Tibial artery (tissue), 4 donors: Measurements from ENCODE around the gene KAT8.

Experiments used
- DNase-seq, 2 donors: peaks; one replicate each; pipeline ENCODE4 v3.0.0-alpha.2; 2019
- H3K27ac ChIP-seq, 2 donors: fragments of 200-600 bp; sonication (generic) in 1 of 2; 1 replicate in 1 of 2; 2 replicates in 1 of 2; pipeline ENCODE4 v1.5.1; 2018 to 2019; ENCODE audit warnings: mild to moderate bottlenecking in 1 of 2
- H3K27me3 ChIP-seq, 2 donors: fragments of 200-600 bp; sonication (generic) in 1 of 2; one replicate each; pipeline versions ENCODE4 v1.5.1 to v1.6.0; 2016 to 2019
- H3K36me3 ChIP-seq, 3 donors: fragments of 200-600 bp; sonication (generic) in 2 of 3; one replicate each; pipeline ENCODE4 v1.5.1; 2016 to 2019; ENCODE audit warnings: mild to moderate bottlenecking in 2 of 3
- H3K4me1 ChIP-seq, 4 donors: fragments of 200-600 bp; sonication (generic) in 2 of 4; 1 replicate in 3 of 4; 2 replicates in 1 of 4; pipeline ENCODE4 v1.5.1; 2016 to 2019
- H3K4me3 ChIP-seq, 2 donors: fragments of 200-600 bp; sonication (generic) in 1 of 2; 1 replicate in 1 of 2; 2 replicates in 1 of 2; pipeline ENCODE4 v1.5.1; 2018 to 2019; ENCODE audit warnings: mild to moderate bottlenecking in 2 of 2
- H3K9me3 ChIP-seq, 3 donors: fragments of 200-600 bp; sonication (generic) in 1 of 3; one replicate each; pipeline ENCODE4 v1.5.1; 2016 to 2019
- intact Hi-C: fragments of 100-400 bp; cut with DNase I; formaldehyde crosslinking; loops from one replicate; pipeline ENCODE4 v1.15.0; 2023; ENCODE audit warnings: low total_unique reads
- TF ChIP-seq, protein P1 (sequence below), 2 experiments: fragments of 200-600 bp in 1 of 2; fragments of 450-650 bp in 1 of 2; IDR thresholded peaks; one replicate each; pipeline ENCODE4 v1.5.1; 2017 to 2019; ENCODE audit warnings: antibody characterized with exemption in 2 of 2, mild to moderate bottlenecking in 1 of 2, moderate library complexity in 1 of 2

KAT8 gene

DNA sequence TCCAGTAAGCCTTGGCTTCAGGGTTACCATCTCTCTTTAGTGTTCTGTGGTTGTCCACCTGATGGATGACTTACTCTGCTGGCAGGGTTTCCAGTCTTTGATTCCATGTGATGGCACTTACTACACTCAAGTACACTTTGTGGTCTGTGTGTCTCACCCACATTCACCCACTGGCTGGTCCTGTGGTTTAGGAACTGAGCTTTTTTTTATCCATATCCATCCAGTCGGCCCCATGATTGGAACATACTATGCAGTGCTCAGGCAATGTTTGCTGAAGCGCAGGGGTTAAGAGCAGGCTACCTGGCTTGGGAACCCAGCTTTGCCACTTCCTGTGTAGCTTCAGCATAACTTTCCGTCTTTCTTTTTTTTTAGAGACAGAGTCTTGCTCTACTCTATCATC, 59.7 kb downstream of the KAT8 start:
- Histone ChIP-seq H3K9me3 (no peaks in the 10 kb centered on the region), H3K36me3 (no peaks in the 10 kb centered on the region), H3K27ac (no peak overlapping the region), H3K4me3 (no peak overlapping the region), H3K4me1 (peaks cover 0 to 22% (median 17%) of the 10 kb centered on the region in 4 donors), H3K27me3 (no peaks in the 10 kb centered on the region)
- intact Hi-C loops = no loop called here
- TF ChIP-seq, protein P1, sequence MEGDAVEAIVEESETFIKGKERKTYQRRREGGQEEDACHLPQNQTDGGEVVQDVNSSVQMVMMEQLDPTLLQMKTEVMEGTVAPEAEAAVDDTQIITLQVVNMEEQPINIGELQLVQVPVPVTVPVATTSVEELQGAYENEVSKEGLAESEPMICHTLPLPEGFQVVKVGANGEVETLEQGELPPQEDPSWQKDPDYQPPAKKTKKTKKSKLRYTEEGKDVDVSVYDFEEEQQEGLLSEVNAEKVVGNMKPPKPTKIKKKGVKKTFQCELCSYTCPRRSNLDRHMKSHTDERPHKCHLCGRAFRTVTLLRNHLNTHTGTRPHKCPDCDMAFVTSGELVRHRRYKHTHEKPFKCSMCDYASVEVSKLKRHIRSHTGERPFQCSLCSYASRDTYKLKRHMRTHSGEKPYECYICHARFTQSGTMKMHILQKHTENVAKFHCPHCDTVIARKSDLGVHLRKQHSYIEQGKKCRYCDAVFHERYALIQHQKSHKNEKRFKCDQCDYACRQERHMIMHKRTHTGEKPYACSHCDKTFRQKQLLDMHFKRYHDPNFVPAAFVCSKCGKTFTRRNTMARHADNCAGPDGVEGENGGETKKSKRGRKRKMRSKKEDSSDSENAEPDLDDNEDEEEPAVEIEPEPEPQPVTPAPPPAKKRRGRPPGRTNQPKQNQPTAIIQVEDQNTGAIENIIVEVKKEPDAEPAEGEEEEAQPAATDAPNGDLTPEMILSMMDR (IDR thresholded peaks at IDR 0.05) = no peak
- DNase-seq = no peak

DNA sequence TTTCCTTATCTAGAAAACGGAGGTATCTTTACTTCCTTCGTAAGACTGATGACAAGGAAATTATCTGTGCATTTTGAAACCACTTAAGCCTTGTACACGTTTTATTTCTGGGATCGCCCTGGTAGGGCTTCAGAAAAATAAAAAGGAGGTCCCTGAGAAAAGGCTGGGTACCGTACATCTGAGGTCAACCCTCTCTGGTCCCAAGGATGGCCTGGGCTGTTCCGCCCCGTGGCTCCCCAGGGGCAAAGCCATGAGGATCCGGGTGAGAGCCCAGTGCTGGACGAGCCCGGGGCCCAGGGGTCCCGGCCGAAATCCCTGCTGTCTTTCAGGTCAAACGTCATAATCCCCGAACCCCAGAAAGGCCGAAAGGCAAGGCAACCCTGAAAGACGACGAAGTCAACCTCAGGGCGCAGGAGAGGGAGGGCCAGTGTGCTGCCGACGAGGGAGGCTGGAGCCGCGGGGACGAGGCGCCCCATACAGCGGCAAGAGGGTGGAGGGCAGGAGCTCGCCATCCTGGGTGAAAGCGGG, 61.8 kb downstream of the KAT8 start:
- Histone ChIP-seq H3K27me3 (no peaks in the 10 kb centered on the region), H3K4me1 (peaks cover 0 to 39% (median 37%) of the 10 kb centered on the region in 4 donors), H3K27ac (peak overlapping the region; percentile 95 to 100), H3K36me3 (peaks cover 13 to 20% (median 20%) of the 10 kb centered on the region in 3 donors), H3K9me3 (no peaks in the 10 kb centered on the region), H3K4me3 (peak overlapping the region; percentile 78 to 100)
- intact Hi-C loops = no loop called here
- TF ChIP-seq, protein P1 (IDR thresholded peaks at IDR 0.05) = no peak
- DNase-seq = no peak

DNA sequence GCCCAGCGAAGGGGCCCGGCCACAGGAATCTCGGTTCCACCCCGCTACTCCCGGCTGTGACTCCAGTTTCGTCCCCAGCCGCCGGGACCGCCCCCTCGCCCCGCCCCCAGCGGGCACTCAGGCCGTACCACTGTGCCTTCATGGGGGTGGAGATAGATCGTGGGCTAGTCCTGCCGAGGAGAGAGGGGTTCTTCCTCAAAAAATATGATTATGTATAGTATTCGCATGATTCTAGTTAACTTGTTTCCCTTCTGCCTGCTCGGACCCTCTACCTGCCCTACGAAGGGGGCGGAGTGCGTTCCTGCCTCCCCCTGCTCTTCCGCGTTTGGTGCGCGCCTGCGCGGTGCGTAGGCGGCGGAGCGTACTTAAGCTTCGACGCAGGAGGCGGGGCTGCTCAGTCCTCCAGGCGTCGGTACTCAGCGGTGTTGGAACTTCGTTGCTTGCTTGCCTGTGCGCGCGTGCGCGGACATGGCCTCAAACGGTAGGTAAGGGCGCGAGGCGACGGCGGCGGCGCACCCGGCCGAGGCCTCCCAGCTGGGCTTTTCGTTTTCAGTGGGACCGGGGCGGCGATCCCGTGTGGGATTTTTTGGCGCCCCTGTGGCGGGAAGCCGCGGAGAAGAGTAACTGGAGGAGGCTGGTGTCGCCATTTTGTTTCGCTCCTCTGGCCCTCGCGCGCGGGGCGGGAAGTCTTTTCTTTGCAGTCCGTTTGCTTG, 62.4 kb downstream of the KAT8 start, which contains the start of gene FUS:
Gene FUS (plus strand): TSS at position 393 of the 713 bp plus-strand sequence. CDS start 76 bp downstream, at position 469.
- H3K27ac ChIP-seq = peak within 1 kb of the TSS; percentile 95 to 100
- H3K4me1 ChIP-seq = peaks cover 0 to 39% (median 37%) of the 10 kb centered on the region in 4 donors
- peak within 1 kb of the TSS; percentile 78 to 100 for H3K4me3 ChIP-seq
- no peaks in the 10 kb centered on the region for H3K27me3 ChIP-seq
- TF ChIP-seq, protein P1 (IDR thresholded peaks at IDR 0.05) = peak in 1 of 2 experiments; percentile 16
- peaks cover 19 to 26% (median 26%) of the 10 kb centered on the region in 3 donors for H3K36me3 ChIP-seq
- no peaks in the 10 kb centered on the region for H3K9me3 ChIP-seq
- intact Hi-C loops = loop anchor here (10.0 kb wide), 1 partner anchor 325 kb away; the partner anchor contains the start of gene RUSF1
- peak; percentile 89 to 94 for DNase-seq
